Neutrophil (primary cell): ENCODE data around the gene DIP2C.

Experiments
- H3K27ac ChIP-seq: fragments of 200-600 bp; sonication (generic); 2 replicates; pipeline ENCODE4 v1.5.1; 2016; ENCODE audit warnings: mild to moderate bottlenecking, moderate library complexity
- H3K27me3 ChIP-seq: fragments of 200-600 bp; sonication (generic); 2 replicates; pipeline ENCODE4 v1.6.0; 2016; ENCODE audit warnings: mild to moderate bottlenecking
- H3K36me3 ChIP-seq: fragments of 200-600 bp; sonication (generic); 2 replicates; pipeline ENCODE4 v1.5.1; 2017
- H3K4me1 ChIP-seq, 2 experiments: fragments of 200-600 bp in 1 of 2; sonication (generic) in 1 of 2; 1 replicate in 1 of 2; 2 replicates in 1 of 2; pipeline versions ENCODE4 v1.5.1 to v1.6.1; 2013 to 2016; ENCODE audit warnings: low read depth in 1 of 2, low read length in 1 of 2, mild to moderate bottlenecking in 1 of 2, moderate library complexity in 1 of 2; ENCODE audit not compliant: control insufficient read depth in 1 of 2, insufficient read depth in 1 of 2
- H3K4me3 ChIP-seq, 2 experiments: fragments of 200-600 bp in 1 of 2; sonication (generic) in 1 of 2; 1 replicate in 1 of 2; 2 replicates in 1 of 2; pipeline ENCODE4 v1.5.1; 2013 to 2016; ENCODE audit warnings: low read depth in 1 of 2, low read length in 1 of 2, mild to moderate bottlenecking in 1 of 2, moderate library complexity in 1 of 2
- H3K9me3 ChIP-seq: fragments of 200-600 bp; sonication (generic); 2 replicates; pipeline ENCODE4 v1.5.1; 2016
- CTCF ChIP-seq: fragments of 200-600 bp; sonication (generic); IDR thresholded peaks from 2 replicates; pipeline ENCODE4 v1.5.1; 2016; ENCODE audit warnings: antibody characterized with exemption

The DIP2C gene

DNA sequence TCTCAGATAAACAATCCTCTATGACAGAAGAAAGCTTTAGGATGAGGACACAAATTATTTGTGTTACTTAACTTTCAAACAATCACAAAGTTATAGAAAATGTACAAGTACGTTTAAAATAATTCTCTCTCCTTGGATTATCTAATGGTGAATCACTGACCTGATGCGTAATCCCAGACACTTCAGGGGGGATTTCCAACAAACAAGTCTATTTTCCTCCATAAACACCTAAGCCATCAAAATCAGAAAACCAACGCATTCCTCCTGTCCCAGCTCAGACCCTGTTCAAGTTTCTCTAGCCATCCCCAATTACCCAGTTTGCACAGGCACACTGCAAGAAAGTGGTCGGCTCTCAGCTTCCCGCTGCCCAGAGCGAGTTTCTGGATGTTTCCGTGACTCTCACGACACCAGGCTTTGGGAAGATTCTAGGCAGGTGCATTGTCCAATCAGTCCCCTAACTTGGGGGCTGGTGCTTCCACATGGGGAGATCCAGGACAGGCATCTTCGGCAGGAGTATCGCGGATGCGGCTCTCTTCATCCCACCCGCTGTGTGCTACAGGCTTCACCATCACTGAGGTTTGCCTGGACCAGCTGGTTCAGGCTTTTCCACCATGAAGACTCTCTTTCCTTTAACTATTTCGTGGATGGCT, 354.2 kb downstream of the DIP2C start:
- Histone ChIP-seq H3K4me3 (no peak overlapping the region), H3K9me3 (no peaks in the 10 kb centered on the region), H3K4me1 (no peaks in the 10 kb centered on the region), H3K36me3 (no peaks in the 10 kb centered on the region), H3K27me3 (no peaks in the 10 kb centered on the region), H3K27ac (no peak overlapping the region)
- TF ChIP-seq CTCF: no peak

GRCh38 chr10:331186-331585, 358.3 kb downstream of the DIP2C start:
- TF ChIP-seq CTCF: no peak
- H3K9me3 ChIP-seq: no peaks in the 10 kb centered on the region
- H3K4me3 ChIP-seq: no peak overlapping the region
- peaks cover 6% of the 10 kb centered on the region for H3K27me3 ChIP-seq
- no peaks in the 10 kb centered on the region for H3K4me1 ChIP-seq
- no peak overlapping the region for H3K27ac ChIP-seq
- H3K36me3 ChIP-seq: no peaks in the 10 kb centered on the region

- no peak for TF ChIP-seq CTCF
- Histone ChIP-seq H3K9me3 (no peaks in the 10 kb centered on the region), H3K4me1 (no peaks in the 10 kb centered on the region), H3K27ac (no peak overlapping the region), H3K4me3 (no peak overlapping the region), H3K36me3 (no peaks in the 10 kb centered on the region), H3K27me3 (peaks cover 6% of the 10 kb centered on the region)
Observed at GRCh38 chr10:329361-330099, 359.9 kb downstream of the DIP2C start.

DNA sequence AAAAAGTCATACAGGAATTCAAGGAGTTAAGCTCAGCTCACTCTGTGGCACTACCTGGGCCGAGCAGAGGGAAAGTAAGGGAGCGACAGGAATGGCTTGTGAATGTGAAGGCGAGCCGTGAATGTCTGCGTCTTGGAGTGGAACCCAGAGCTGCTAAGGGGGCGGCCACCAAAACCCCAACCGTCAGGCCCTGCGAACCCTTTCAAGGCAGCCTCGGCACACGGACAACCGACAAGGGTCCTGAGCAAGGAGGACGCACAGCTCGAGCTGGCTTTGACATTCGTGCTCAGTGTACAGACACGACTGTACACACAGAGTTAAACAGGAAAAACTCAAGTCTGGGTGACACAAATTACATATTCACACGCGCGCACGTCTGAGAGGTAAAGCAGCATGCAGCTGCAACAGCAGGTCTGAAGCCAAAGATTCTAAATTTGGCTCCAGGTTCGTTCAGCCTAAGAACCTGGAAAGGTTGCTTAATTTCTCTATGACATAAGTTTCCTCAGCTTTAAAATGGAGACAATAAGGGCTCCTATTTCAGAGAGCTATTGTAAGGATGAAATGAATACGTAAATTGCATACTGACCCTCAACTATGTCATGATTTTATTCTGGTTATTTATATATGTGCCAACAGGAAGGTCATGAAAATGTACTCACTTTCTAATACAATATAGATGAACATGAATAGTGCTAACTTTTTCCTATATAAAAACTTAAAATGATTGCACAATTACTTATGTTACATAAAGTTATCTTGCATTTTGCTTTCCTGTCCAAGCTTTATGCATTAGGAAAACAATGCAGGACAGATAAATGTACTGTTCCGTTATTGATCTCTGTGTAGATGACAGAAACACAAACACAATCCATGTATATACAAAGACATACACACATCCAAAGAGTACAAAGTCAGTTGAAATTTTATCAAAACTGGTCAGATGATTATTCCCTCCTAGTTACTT, 361.3 kb downstream of the DIP2C start:
- Histone ChIP-seq H3K27me3 (peaks cover 6% of the 10 kb centered on the region), H3K4me3 (no peak overlapping the region), H3K9me3 (no peaks in the 10 kb centered on the region), H3K27ac (no peak overlapping the region), H3K36me3 (no peaks in the 10 kb centered on the region), H3K4me1 (no peaks in the 10 kb centered on the region)
- no peak for TF ChIP-seq CTCF

DNA sequence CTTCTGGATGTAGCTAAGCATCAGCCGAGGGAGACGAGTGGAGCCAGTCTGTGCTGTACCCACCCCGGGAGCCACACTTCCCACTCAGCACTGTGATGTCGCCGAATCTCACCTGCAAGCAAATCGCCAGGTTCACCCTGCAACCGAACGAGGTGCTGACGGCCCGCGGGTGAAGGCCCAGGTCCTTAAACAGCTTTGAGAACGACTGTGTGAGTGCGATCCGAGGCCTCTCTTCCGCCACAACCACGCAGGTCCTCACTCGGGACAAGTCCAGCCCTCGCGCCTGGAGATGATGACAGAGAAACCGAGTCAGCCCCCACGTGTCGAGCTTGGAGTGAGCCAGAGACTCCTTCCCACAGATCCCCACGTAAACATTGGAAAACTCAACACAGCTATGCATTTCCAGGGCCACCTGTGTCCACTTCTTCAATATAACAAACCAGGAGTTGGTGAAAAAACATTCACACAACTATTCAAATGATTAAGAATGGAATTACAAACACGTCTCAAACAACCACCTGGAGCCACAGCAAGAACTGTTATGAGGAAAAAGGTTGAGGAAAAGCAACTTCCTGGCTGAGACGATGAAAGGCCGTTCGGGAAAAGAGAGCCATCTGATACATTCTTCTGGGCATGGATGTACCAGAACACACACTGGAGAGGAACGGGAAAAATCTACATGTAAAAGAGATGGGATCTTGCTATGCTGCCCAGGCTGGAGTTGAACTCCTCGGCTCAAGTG, 362.4 kb downstream of the DIP2C start:
- Histone ChIP-seq H3K27me3 (peaks cover 6% of the 10 kb centered on the region), H3K9me3 (no peaks in the 10 kb centered on the region), H3K36me3 (no peaks in the 10 kb centered on the region), H3K4me1 (no peaks in the 10 kb centered on the region), H3K27ac (no peak overlapping the region), H3K4me3 (no peak overlapping the region)
- TF ChIP-seq CTCF: no peak
